NB4 (cell line): Measurements from ENCODE around the gene MYO15B.

Source experiments
- MYC ChIP-seq: IDR thresholded peaks from 2 replicates; pipeline ENCODE4 v1.6.1; 2011; ENCODE audit warnings: low read depth, low read length
- POLR2A ChIP-seq: IDR thresholded peaks from 2 replicates; pipeline ENCODE4 v1.6.1; 2011; ENCODE audit warnings: mild to moderate bottlenecking; ENCODE audit not compliant: insufficient read length; ENCODE audit errors: extremely low read depth
- TF ChIP-seq, protein P1 (sequence below): IDR thresholded peaks from one replicate; pipeline ENCODE4 v1.5.1; 2012; ENCODE audit warnings: low read depth, low read length
- TF ChIP-seq, protein P2 (sequence below): IDR thresholded peaks from 2 replicates; pipeline ENCODE4 v1.6.1; 2011; ENCODE audit warnings: low read depth, low read length

GRCh38 chr17:75665981-75666380 lies 78.4 kb downstream of the MYO15B start:
- TF ChIP-seq, protein P1, sequence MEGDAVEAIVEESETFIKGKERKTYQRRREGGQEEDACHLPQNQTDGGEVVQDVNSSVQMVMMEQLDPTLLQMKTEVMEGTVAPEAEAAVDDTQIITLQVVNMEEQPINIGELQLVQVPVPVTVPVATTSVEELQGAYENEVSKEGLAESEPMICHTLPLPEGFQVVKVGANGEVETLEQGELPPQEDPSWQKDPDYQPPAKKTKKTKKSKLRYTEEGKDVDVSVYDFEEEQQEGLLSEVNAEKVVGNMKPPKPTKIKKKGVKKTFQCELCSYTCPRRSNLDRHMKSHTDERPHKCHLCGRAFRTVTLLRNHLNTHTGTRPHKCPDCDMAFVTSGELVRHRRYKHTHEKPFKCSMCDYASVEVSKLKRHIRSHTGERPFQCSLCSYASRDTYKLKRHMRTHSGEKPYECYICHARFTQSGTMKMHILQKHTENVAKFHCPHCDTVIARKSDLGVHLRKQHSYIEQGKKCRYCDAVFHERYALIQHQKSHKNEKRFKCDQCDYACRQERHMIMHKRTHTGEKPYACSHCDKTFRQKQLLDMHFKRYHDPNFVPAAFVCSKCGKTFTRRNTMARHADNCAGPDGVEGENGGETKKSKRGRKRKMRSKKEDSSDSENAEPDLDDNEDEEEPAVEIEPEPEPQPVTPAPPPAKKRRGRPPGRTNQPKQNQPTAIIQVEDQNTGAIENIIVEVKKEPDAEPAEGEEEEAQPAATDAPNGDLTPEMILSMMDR: no peak
- no peak for TF ChIP-seq POLR2A
- TF ChIP-seq, protein P2, sequence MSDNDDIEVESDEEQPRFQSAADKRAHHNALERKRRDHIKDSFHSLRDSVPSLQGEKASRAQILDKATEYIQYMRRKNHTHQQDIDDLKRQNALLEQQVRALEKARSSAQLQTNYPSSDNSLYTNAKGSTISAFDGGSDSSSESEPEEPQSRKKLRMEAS: no peak
- TF ChIP-seq MYC: no peak
